ENCODE measurements around the gene STXBP6. TPM values are rescaled to one million over a fixed set of nuclear protein-coding genes. Genes with fewer than 3 reads are reported as not detected.

Gene STXBP6
- total RNA-seq, 1 experiment from 2014 or later, result 32.2 TPM

GRCh38 chr14:24783791-24784190, 266.2 kb downstream of the STXBP6 start:
- no peak overlapping the region for H3K4me3 Mint-ChIP-seq (ENCODE audit: unreplicated experiment)
- H3K36me3 Mint-ChIP-seq (ENCODE audit: insufficient read depth, unreplicated experiment), result no peaks in the 10 kb centered on the region
- Histone ChIP-seq H3K4me1 (no peaks in the 10 kb centered on the region), H3K9me3 (no peaks in the 10 kb centered on the region), H3K4me3 (ENCODE audit: low read depth, low read length) (no peak overlapping the region), H3K36me3 (ENCODE audit: control insufficient read depth, insufficient read depth, low read length) (no peaks in the 10 kb centered on the region), H3K27me3 (replicated peaks; ENCODE audit: control insufficient read depth, insufficient read depth, low read length) (no peaks in the 10 kb centered on the region)
- H3K9me3 Mint-ChIP-seq (ENCODE audit: unreplicated experiment), result peaks cover 13% of the 10 kb centered on the region
- no peak overlapping the region for H3K27ac Mint-ChIP-seq (ENCODE audit: unreplicated experiment)
- intact Hi-C loops (cut with micrococcal nuclease; ENCODE audit: unreplicated experiment), result no loop called here
- peaks cover 6% of the 10 kb centered on the region for H3K4me1 Mint-ChIP-seq (ENCODE audit: low read depth, unreplicated experiment)
- no peak for TF ChIP-seq CTCF (IDR thresholded peaks at IDR 0.05; ENCODE audit: insufficient read depth in 1 of 2, low read depth in 1 of 2, low read length in 1 of 2, severe bottlenecking in 1 of 2, unreplicated experiment in 1 of 2)
- no peak for DNase-seq
- POLR2A ChIA-PET, result no interaction called here
- BruUV-seq (replicated peaks), result no TSS peak
- no peaks in the 10 kb centered on the region for H3K27me3 Mint-ChIP-seq (ENCODE audit: insufficient read depth, unreplicated experiment)
- CTCF ChIA-PET, result no interaction called here

GRCh38 chr14:24780281-24780680, 269.7 kb downstream of the STXBP6 start:
- Histone ChIP-seq H3K36me3 (ENCODE audit: control insufficient read depth, insufficient read depth, low read length) (no peaks in the 10 kb centered on the region), H3K4me1 (no peaks in the 10 kb centered on the region), H3K4me3 (ENCODE audit: low read depth, low read length) (no peak overlapping the region), H3K9me3 (no peaks in the 10 kb centered on the region), H3K27me3 (replicated peaks; ENCODE audit: control insufficient read depth, insufficient read depth, low read length) (no peaks in the 10 kb centered on the region)
- BruUV-seq (replicated peaks), result no TSS peak
- Mint-ChIP-seq H3K4me3 (ENCODE audit: unreplicated experiment) (no peak overlapping the region), H3K4me1 (ENCODE audit: low read depth, unreplicated experiment) (no peaks in the 10 kb centered on the region), H3K27ac (ENCODE audit: unreplicated experiment) (no peak overlapping the region), H3K36me3 (ENCODE audit: insufficient read depth, unreplicated experiment) (no peaks in the 10 kb centered on the region), H3K27me3 (ENCODE audit: insufficient read depth, unreplicated experiment) (no peaks in the 10 kb centered on the region), H3K9me3 (ENCODE audit: unreplicated experiment) (no peaks in the 10 kb centered on the region)
- no peak for DNase-seq
- intact Hi-C loops (cut with micrococcal nuclease; ENCODE audit: unreplicated experiment), result no loop called here
- ChIA-PET CTCF (no interaction called here), POLR2A (no interaction called here)
- no peak for TF ChIP-seq CTCF (IDR thresholded peaks at IDR 0.05; ENCODE audit: insufficient read depth in 1 of 2, low read depth in 1 of 2, low read length in 1 of 2, severe bottlenecking in 1 of 2, unreplicated experiment in 1 of 2)

- H3K4me3 Mint-ChIP-seq (ENCODE audit: unreplicated experiment), result no peak overlapping the region
- no peaks in the 10 kb centered on the region for H3K4me1 ChIP-seq
- H3K4me1 Mint-ChIP-seq (ENCODE audit: low read depth, unreplicated experiment), result peaks cover 8% of the 10 kb centered on the region
- CTCF ChIA-PET, result no interaction called here
- no peaks in the 10 kb centered on the region for H3K36me3 Mint-ChIP-seq (ENCODE audit: insufficient read depth, unreplicated experiment)
- no peak for TF ChIP-seq CTCF (IDR thresholded peaks at IDR 0.05; ENCODE audit: insufficient read depth in 1 of 2, low read depth in 1 of 2, low read length in 1 of 2, severe bottlenecking in 1 of 2, unreplicated experiment in 1 of 2)
- POLR2A ChIA-PET, result no interaction called here
- H3K27me3 ChIP-seq (replicated peaks; ENCODE audit: control insufficient read depth, insufficient read depth, low read length), result no peaks in the 10 kb centered on the region
- H3K4me3 ChIP-seq (ENCODE audit: low read depth, low read length), result no peak overlapping the region
- no peak for DNase-seq
- no peak overlapping the region for H3K27ac Mint-ChIP-seq (ENCODE audit: unreplicated experiment)
- intact Hi-C loops (cut with micrococcal nuclease; ENCODE audit: unreplicated experiment), result no loop called here
- H3K9me3 ChIP-seq, result no peaks in the 10 kb centered on the region
- H3K27me3 Mint-ChIP-seq (ENCODE audit: insufficient read depth, unreplicated experiment), result no peaks in the 10 kb centered on the region
- H3K9me3 Mint-ChIP-seq (ENCODE audit: unreplicated experiment), result no peaks in the 10 kb centered on the region
- no peaks in the 10 kb centered on the region for H3K36me3 ChIP-seq (ENCODE audit: control insufficient read depth, insufficient read depth, low read length)
- BruUV-seq (replicated peaks), result no TSS peak
Measured at GRCh38 chr14:24777678-24778077, 272.3 kb downstream of the STXBP6 start.

All from Caco-2 (cell line).